Keratinocyte (primary cell): ENCODE measurements around the gene SERPINA4. TPM values are rescaled to one million over a fixed set of nuclear protein-coding genes. Genes with fewer than 3 reads are reported as not detected.

Experiments used
- DNase-seq: peaks from one replicate; pipeline ENCODE4 v3.0.0-alpha.2; 2011; ENCODE audit warnings: low read depth, missing footprints, low spot score
- FAIRE-seq: peaks from 2 replicates; lab custom pipeline; 2011; peaks lifted over from hg19 to GRCh38; lab: Jason Lieb, UNC
- H2AFZ ChIP-seq: 2 replicates; pipeline ENCODE4 v1.6.0; 2012; ENCODE audit warnings: low read length, control low read depth, inconsistent platforms; ENCODE audit not compliant: control insufficient read depth
- H3K27ac ChIP-seq: 2 replicates; pipeline ENCODE4 v1.5.1; 2011; ENCODE audit warnings: low read length; ENCODE audit not compliant: control insufficient read depth, insufficient read depth
- H3K27me3 ChIP-seq: 3 replicates; pipeline ENCODE4 v1.6.0; 2011; ENCODE audit warnings: low read length; ENCODE audit not compliant: control insufficient read depth, insufficient read depth; ENCODE audit errors: extremely low read depth
- H3K36me3 ChIP-seq, 2 experiments: 2 replicates in 1 of 2; 3 replicates in 1 of 2; pipeline ENCODE4 v1.5.1; 2011; ENCODE audit warnings: low read length in 2 of 2, mild to moderate bottlenecking in 1 of 2; ENCODE audit not compliant: control insufficient read depth in 2 of 2, insufficient read depth in 2 of 2; ENCODE audit errors: extremely low read depth in 1 of 2
- H3K4me1 ChIP-seq: 3 replicates; pipeline ENCODE4 v1.5.1; 2011; ENCODE audit warnings: low read length; ENCODE audit not compliant: control insufficient read depth, insufficient read depth; ENCODE audit errors: extremely low read depth
- H3K4me2 ChIP-seq: 3 replicates; pipeline ENCODE4 v1.6.0; 2011; ENCODE audit warnings: low read depth, low read length; ENCODE audit not compliant: control insufficient read depth, insufficient read depth; ENCODE audit errors: extremely low read depth
- H3K4me3 ChIP-seq, 3 experiments: fragments of 200-600 bp in 1 of 3; sonication (generic) in 1 of 3; 2 replicates in 2 of 3; 3 replicates in 1 of 3; pipeline ENCODE4 v1.5.1; 2011 to 2016; ENCODE audit warnings: low read length in 3 of 3, mild to moderate bottlenecking in 3 of 3, control low read depth in 2 of 3, inconsistent platforms in 1 of 3, low read depth in 1 of 3, mixed read lengths in 1 of 3, mixed run types in 1 of 3, moderate library complexity in 1 of 3; ENCODE audit not compliant: control insufficient read depth in 2 of 3, insufficient read depth in 2 of 3; ENCODE audit errors: extremely low read depth in 1 of 3
- H3K79me2 ChIP-seq: 2 replicates; pipeline ENCODE4 v1.6.0; 2012; ENCODE audit warnings: low read length; ENCODE audit not compliant: control insufficient read depth, insufficient read depth
- H3K9ac ChIP-seq: 3 replicates; pipeline ENCODE4 v1.6.0; 2011; ENCODE audit warnings: low read length; ENCODE audit not compliant: control insufficient read depth, insufficient read depth; ENCODE audit errors: extremely low read depth
- H3K9me1 ChIP-seq: 3 replicates; pipeline ENCODE4 v1.6.0; 2011; ENCODE audit warnings: low read length; ENCODE audit not compliant: control insufficient read depth, insufficient read depth; ENCODE audit errors: extremely low read depth
- H3K9me3 ChIP-seq: 2 replicates; pipeline ENCODE4 v1.5.1; 2012; ENCODE audit warnings: low read depth, low read length; ENCODE audit not compliant: control insufficient read depth
- H4K20me1 ChIP-seq: 3 replicates; pipeline ENCODE4 v1.6.0; 2011; ENCODE audit warnings: low read length; ENCODE audit not compliant: control insufficient read depth, insufficient read depth; ENCODE audit errors: extremely low read depth
- EZH2 ChIP-seq: IDR thresholded peaks from one replicate; pipeline ENCODE4 v1.6.1; 2012; ENCODE audit warnings: inconsistent platforms, mild to moderate bottlenecking, low read length, moderate library complexity
- dilution Hi-C: fragments of 300-500 bp; cut with MboI; formaldehyde crosslinking; loops from one replicate; pipeline ENCODE4 v1.7.0; 2020; ENCODE audit warnings: low sequenced_read_pairs; ENCODE audit not compliant: extremely low pct_ligation_motif_present
- polyA plus RNA-seq, 5 experiments: library from polyadenylated mRNA; depleted of rRNA in 3 of 5; stranded (reverse) in 3 of 5; stranded (forward) in 1 of 5; unstranded in 1 of 5; fragments of >200 nt; gene quantifications; 1 replicate in 1 of 5; 2 replicates in 3 of 5; 3 replicates in 1 of 5; pipeline versions ENCODE4 v1.2.1 to v1.2.3, GENCODE V29; 2011 to 2012; ENCODE audit warnings: missing spikeins in 2 of 5, low read depth in 1 of 5, low replicate concordance in 1 of 5
- TF ChIP-seq, protein P1 (sequence below), 3 experiments: IDR thresholded peaks in 1 of 3; conservative IDR thresholded peaks in 1 of 3; optimal IDR thresholded peaks in 1 of 3; 2 replicates in 2 of 3; 3 replicates in 1 of 3; pipeline versions ENCODE3 to v1.5.1; 2011; ENCODE audit warnings: low read length in 3 of 3, mild to moderate bottlenecking in 3 of 3, moderate library complexity in 2 of 3, control low read depth in 1 of 3, inconsistent platforms in 1 of 3; ENCODE audit not compliant: insufficient read depth in 2 of 3; ENCODE audit errors: extremely low read depth in 1 of 3

The SERPINA4 gene
- polyA plus RNA-seq, 1 donor (not counting 4 experiments of a cell fraction or from before 2014, with no cell fraction given): not detected

- H3K4me1 ChIP-seq: peaks cover 15% of the 10 kb centered on the region
- no peak for TF ChIP-seq EZH2
- TF ChIP-seq, protein P1, sequence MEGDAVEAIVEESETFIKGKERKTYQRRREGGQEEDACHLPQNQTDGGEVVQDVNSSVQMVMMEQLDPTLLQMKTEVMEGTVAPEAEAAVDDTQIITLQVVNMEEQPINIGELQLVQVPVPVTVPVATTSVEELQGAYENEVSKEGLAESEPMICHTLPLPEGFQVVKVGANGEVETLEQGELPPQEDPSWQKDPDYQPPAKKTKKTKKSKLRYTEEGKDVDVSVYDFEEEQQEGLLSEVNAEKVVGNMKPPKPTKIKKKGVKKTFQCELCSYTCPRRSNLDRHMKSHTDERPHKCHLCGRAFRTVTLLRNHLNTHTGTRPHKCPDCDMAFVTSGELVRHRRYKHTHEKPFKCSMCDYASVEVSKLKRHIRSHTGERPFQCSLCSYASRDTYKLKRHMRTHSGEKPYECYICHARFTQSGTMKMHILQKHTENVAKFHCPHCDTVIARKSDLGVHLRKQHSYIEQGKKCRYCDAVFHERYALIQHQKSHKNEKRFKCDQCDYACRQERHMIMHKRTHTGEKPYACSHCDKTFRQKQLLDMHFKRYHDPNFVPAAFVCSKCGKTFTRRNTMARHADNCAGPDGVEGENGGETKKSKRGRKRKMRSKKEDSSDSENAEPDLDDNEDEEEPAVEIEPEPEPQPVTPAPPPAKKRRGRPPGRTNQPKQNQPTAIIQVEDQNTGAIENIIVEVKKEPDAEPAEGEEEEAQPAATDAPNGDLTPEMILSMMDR (optimal IDR thresholded peaks at IDR 0.05 in 1 of 3, IDR thresholded peaks at IDR 0.05 in 1 of 3, conservative IDR thresholded peaks at IDR 0.05 in 1 of 3; ENCODE audit: extremely low read depth in 1 of 3, insufficient read depth in 2 of 3, low read length in 3 of 3): no peak
- H3K79me2 ChIP-seq: no peaks in the 10 kb centered on the region
- H3K27me3 ChIP-seq: no peaks in the 10 kb centered on the region
- no peaks in the 10 kb centered on the region for H4K20me1 ChIP-seq
- dilution Hi-C loops: no loop called here
- H3K36me3 ChIP-seq: no peaks in the 10 kb centered on the region
- no peak for FAIRE-seq
- no peak overlapping the region for H3K27ac ChIP-seq
- H3K4me2 ChIP-seq: no peak overlapping the region
- H3K4me3 ChIP-seq: no peak overlapping the region
- no peak overlapping the region for H3K9ac ChIP-seq
- no peak overlapping the region for H2AFZ ChIP-seq
- H3K9me1 ChIP-seq: no peaks in the 10 kb centered on the region
- no peaks in the 10 kb centered on the region for H3K9me3 ChIP-seq
- DNase-seq: no peak
Measured at GRCh38 chr14:94538070-94538740, 23.0 kb upstream of the SERPINA4 start.

GRCh38 chr14:94539181-94539580, 22.1 kb upstream of the SERPINA4 start:
- Histone ChIP-seq H3K4me2 (no peak overlapping the region), H3K4me1 (peaks cover 22% of the 10 kb centered on the region), H2AFZ (no peak overlapping the region), H3K79me2 (no peaks in the 10 kb centered on the region), H3K27ac (no peak overlapping the region), H3K9me1 (no peaks in the 10 kb centered on the region), H3K36me3 (no peaks in the 10 kb centered on the region), H3K9ac (no peak overlapping the region), H3K4me3 (no peak overlapping the region), H3K9me3 (no peaks in the 10 kb centered on the region), H4K20me1 (no peaks in the 10 kb centered on the region), H3K27me3 (no peaks in the 10 kb centered on the region)
- DNase-seq (no peak), FAIRE-seq (no peak)
- dilution Hi-C loops: no loop called here
- TF ChIP-seq, protein P1 (optimal IDR thresholded peaks at IDR 0.05 in 1 of 3, IDR thresholded peaks at IDR 0.05 in 1 of 3, conservative IDR thresholded peaks at IDR 0.05 in 1 of 3; ENCODE audit: extremely low read depth in 1 of 3, insufficient read depth in 2 of 3, low read length in 3 of 3): no peak
- TF ChIP-seq EZH2: no peak
